NCI-H1417 (cell line): ENCODE results near the gene CYB5R3.
"Not testable (repeated sequence)": the region's sequence is repeated elsewhere in the genome, so short reads cannot be mapped to it uniquely, and the experiment has no call there.

ENCODE experiments used
- DNase-seq, 3 experiments: peaks; one replicate each; lab custom pipeline; 2025; lab: John Stamatoyannopoulos, UW

Gene CYB5R3

DNA sequence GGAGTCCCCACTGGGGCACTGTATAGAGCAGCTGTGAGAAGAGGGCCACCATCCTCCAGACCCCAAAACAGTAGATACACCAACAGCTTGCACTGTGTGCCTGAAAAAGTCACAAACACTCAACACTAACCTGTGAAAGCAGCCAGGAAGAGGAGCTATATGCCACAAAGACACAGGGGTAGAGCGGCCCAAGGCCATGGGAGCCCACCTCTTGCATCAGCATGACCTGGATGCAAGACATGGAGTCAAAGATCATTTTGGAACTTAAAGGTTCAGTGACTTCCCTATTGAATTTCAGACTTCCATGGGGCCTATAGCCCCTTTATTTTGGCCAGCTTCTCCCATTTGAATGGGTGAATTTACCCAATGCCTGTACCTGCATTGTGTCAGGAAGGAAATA, 29.7 kb upstream of the CYB5R3 start:
- DNase-seq: no peak

DNA sequence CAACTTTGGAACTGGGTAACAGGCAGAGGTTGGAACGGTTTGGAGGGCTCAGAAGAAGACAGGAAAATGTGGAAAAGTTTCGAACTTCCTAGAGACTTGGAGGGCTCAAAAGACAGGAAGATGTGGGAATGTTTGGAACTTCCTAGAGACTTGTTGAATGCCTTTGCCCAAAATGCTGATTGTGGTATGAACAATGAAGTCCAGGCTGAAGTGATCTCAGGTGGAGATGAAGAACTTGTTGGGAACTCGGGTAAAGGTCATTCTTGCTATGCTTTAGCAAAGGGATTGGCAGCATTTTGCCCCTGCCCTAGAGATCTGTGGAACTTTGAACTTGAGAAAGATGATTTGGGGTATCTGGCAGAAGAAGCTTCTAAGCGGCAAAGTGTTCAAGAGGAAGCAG, 28.7 kb upstream of the CYB5R3 start:
- DNase-seq: not testable (repeated sequence)

DNA sequence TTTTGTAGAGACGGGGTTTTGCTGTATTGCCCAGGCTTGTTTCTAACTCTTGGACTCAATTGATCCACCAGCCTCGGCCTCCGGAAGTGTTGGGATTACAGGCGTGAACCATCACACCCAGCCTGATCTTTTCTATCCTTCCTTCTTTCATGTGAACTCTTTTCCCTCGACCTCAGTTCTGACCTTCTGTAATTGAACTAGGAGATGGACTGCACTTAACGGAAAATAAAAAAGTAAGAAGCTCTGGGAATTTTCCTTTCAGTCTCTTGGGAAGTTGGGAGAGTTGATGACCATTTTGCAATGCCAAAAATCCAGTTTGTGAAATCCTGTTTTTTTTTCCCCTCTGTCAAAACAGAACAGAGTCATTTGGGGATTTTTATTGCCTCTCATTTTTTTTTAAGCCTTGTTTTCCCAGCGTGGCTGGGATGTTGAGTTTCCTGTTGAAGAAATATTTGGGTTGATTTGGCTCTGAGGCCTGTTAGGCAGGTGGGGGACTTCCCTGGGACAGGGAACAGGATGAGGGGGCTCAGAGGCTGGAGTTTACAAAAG, 26.9 kb upstream of the CYB5R3 start:
- no peak for DNase-seq

DNA sequence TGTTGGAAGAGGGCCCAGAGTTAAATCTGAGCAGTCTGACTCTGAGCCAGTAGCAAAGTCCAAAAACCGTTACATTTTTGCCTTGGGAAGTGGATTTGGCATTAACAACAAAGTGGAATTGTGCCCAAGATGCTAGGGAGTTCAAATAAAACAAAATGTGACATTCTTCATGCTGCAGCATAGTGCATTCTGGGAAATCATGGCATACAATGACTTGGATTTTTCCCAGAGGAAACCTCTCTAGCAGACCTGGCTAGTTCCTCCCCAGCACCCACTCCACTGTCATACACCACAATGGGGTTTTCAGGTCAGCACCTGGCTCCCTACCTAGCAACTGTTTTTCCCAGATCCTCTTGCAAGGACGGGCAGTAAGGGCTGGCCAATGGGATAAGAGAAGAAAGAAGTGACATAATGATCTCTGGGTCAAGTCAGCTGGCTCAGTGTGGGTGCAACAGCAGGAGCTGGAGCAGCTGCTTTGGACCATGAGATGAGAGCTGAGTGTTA, 24.8 kb upstream of the CYB5R3 start:
- DNase-seq: peak in 1 of 3 experiments; percentile 10

DNA sequence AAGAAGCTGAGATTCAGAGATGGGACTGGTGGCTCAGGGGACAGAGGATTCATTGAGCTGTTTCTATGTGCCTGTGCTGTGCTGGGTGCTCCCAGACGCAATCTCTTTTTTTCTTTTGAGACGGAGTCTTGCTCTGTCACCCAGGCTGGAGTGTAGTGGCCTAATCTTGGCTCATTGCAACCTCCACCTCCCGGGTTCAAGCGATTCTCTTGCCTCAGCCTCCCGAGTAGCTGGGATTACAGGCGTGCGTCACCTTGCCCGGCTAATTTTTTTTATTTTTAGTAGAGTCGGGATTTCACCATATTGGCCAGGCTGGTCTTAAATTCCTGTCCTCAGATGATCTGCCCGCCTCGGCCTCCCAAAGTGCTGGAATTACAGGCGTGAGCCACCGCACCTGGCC, 23.9 kb upstream of the CYB5R3 start:
- not testable (repeated sequence) for DNase-seq

DNA sequence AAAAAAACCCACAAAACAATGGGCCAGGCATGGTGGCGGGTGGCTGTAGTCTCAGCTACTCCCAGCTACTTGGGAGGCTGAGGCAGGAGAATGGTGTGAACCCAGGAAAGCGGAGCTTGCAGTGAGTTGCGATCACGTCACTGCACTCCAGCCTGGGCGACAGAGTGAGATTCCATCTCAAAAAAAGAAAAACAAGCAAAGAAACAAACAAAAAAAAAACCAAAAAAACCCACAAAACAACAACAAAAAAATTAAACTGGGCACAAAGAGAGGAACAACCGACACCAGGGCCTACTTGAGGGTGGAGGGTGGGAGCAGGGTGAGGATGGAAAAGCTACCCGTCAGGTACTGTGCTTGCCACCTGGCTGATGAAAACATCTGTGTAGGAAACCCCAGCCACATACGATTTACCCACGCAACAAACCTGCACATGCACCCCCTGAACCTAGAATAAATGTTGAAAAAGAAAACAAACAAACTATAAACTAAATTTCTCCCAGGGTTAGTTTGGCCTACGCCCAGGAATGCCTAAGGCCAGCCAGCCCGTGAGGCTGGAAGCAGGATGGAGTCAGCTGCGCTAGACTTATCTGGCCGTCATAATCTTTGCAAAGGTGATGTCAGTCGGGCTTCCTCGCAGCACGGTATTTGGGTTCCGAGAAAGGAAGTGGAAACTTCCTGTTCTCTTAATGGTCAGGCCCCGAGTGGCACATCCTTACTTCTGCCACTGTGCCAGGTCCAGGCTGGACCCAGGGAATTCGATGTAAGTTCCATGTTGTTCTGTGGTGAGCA, 21.9 kb upstream of the CYB5R3 start:
- no peak for DNase-seq

DNA sequence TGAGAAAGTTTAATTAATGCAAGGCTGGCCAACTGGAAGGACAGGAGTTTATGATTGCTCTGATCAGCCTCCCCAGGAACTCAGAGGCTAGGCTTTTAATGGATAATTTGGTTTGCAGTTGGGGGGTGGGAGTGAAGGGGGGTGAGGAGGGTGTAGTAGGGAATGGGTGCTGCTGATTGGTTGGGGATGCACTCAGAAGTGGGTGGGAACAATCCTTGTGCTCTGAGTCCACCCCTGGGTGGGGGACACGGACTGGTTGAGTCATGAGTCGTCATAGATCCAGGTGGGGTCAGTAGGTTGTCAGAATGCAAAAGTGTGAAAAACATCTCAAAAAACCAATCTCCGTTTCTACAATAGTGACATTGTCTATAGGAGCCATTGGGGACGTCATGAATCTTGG, 20.9 kb upstream of the CYB5R3 start:
- no peak for DNase-seq

DNA sequence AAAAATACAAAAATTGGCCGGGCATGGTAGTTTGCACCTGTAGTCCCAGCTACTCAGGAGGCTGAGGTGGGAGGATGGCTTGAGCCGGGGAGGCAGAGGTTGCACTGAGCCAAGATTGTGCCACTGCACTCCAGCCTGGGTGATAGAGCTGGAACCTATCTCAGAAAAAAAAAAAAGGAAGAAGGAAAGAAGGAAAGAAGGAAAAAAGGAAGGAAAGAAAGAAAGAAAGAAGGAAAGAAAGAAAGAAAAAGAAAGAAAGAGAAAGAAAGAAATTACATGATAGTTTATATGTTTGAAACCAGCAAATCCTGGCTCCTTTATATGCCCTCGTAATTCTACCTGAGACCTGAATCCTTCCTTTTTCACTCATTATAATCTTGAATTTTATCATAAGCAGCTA, 17.2 kb upstream of the CYB5R3 start:
- DNase-seq: not testable (repeated sequence)

DNA sequence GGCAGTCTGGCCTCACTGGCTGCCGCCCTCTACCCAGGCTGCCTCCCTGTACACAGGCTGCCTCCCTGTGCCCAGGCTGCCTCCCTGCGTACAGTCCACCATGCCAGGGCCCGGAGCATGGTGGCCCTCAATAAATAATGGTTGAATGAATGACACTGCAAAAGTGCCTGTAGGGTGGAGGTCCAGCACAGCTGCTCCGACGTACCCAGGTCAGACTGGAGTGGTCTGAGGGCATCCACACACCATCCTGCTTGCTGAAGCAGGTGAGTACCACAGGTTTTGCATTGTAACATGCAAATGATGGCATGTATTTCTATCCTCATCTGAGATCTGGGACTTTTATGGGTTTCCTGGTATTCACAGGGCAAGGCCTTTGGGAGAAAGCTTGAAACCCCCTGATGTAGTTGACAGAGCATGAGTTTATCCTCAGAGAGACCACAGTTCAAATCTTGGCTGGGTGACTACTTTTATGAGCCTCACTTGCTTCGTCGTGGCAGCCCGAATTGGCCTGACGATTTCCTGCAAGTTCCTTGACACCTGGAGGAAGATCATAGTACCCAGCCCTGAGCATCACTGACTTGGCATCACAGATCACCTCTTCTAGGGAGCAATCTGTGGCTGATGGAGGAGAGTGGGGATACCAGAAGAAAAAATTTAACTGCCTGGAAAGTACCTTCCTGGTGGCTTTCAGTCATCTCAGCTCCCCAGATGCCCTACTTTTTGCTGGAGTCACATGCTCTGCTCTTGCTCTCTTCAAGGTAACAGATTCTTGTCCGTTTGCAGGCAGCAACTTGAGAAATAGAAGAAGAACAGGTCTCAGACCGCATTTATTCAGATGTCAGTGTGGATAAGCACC, 16.0 kb upstream of the CYB5R3 start:
- DNase-seq: no peak

DNA sequence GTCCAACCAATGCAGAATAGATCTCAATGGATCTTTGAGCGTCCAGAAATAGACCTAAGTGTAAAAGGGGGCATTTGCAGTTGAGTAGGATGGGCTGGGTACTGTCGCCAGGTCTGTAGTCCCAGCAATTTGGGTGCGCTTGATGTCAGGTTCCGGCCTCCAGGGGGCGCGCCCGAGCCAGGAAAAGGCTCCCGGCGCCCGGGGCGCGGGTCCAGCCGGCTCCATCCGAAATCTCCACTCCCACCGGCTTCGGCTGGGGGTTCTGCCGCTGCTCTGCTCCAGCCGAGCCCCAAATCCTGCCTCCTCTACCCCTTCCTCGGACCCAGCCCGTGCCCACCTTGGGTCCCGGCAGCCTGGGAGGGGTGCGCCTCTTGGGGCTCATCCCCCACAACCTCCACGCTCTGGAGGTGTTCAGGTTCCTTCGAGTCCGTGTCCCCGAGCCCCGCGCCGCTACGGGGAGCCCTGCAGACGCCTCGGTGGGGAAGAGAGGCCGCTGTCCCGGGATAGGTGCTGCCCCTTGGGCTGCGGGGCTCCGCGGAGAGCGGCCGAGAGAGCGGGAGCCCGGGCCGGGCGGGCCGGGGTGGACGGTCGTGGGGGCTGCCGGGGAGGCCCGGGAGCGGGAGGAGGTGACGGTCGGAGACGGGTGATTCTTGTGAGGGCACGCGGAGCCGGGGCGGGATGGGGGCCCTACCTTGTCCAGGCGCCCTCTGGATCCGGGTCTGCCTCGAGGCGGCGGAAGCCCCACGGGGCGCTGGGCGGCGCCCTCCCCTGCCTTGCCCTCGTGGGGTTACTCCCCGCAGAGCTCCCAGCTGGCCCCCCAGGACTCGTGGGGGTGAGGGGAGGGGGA, 13.0 kb upstream of the CYB5R3 start:
- peak; percentile 40 to 69 (median 44) for DNase-seq

DNA sequence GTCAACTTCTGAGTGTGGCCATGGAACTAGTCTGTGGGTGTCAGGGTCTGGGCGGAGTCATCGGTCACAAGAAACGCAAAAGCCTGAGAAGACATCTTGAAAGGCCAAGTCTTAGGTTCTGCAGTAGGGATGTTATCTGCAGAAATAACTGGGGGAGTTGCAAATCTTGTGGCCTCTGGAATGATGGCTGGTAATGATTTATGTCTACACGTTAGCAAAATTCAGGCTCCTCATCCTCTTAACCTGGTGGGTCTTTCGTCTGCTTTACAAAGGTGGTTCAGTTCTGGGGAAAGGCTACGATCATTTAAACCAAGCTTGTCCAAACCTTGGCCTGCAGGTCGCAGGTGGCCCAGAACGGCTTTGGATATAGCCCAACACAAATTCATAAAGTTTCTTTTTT, 7.4 kb upstream of the CYB5R3 start:
- DNase-seq: no peak

DNA sequence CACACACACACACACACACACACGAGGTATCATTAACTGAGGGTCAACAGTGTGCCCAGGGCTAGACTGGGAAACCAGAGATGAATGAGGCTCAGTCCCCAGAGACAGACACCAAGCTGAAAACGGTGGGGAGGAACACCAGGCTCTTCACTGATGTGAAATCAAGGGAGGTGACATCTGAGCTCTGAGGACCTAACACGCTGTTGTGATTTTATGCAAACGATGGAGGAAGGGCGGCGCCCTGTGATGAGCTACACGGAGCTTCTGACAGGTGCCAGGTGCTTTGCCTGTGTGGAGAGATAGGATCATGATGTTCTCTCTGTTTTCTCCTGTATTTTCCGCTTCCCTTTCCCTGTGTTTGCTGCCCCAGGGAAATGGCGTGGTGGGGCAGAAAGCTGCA, 6.5 kb upstream of the CYB5R3 start:
- DNase-seq: peak; percentile 56 to 87 (median 78)

DNA sequence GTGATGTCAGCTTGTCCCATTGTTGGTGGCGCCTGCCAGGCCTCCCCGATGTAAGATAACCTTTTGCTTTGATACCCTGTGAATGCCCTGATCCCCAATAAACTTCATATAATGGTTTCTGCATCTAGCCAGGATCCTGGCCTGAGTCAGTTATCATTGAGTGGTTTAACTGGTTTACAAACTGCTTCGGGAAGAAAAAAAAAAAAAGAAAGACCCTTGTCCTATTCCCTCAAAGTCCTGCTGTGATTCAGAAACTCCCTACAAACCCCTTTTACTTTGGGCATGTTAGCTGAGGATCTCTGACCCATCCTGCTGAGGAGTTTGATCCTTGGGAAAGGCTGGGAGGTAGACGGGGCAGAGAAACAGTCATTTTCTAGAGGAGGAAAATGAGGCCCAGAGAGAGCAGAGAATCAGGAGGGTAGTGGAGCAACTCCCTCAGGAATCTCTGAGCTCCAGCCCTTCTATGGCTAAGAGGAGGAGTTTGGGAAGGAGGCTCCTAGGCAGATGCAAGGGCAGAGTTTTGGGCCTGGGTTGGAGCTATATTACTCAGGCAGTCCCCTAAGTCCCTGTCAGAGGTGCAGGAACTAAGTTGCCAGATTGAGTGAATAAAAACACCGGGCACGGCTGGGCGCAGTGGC, 5.4 kb upstream of the CYB5R3 start:
- no peak for DNase-seq

DNA sequence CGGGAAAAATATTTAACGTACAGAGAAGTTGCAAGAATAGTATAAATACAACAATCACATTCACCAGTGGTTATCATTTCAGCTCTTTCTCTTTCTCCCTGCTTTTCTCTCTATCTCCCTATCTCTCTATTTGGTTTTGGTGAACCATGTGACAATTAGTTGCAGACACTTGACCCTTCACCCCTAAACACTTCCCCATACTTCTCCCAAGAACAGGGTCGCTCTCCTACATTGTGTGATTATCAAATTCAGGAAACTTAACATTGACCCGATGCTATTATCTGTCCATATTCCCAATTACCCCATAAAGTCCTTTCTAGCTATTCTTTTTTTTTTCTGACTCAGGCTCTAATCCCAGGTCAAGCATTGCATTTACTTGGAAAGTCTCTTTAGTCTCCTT, 4.8 kb upstream of the CYB5R3 start:
- no peak for DNase-seq

DNA sequence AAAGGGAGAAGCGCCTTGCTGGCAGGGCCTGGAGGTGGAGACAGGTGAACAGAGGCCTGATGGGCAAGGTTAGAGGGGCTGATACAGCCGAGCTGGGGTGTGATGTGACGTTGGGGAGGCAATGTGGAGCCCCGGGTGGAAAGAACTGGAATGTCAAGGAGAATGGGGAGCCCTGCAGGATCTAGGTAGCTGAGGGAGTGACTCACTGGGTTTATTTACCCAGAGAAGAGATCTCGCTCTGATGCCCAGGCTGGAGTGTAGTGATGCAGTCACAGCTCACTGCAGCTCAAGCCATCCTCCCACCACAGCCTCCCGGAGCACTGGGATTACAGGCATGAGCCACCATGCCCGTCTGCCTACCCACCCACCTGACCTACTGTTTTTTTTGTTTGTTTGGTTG, 1.9 kb upstream of the CYB5R3 start:
- no peak for DNase-seq

DNA sequence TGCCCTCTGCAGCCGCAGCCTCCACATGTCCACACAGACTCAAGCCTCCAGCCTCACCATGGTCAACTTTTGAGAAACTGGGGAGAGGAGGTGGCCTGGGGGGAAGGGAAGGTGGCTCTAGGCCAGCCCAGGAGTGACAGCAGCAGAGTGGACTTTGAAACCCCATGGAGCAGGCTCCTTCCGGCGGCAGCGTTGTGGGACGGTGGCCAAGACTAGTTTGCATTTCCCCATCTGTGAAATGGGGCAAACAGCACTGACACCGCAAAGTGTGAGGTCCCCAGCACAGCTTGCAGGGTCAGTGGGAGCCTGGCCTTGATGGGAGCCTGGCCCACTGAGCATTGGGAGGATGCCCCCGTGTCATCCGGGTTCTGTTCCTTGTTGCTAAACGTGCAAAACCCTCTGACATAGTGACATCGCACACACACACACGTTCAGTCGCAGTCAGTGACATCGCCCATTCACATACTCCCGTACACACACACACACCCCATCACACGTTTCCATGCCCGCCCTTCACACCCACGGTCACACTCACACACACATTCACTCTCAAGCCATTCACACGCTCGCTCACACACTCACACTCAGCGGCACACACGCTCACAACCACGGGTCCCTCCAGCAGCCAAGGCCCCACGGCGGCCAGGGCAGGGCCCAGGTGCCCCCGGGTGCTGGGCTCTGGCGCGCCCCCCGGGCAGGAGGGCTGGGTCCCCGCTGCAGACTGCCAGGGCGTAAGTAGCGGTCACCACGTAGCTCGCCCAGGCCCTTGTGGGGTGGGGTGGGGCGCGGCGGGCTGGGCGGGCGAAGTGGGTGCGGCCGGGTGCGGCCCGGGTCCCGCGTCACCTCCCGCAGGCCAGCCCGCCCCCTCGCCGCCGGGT, 585 bp downstream of the CYB5R3 start:
- peak in 2 of 3 experiments; percentile 48 to 60 for DNase-seq

DNA sequence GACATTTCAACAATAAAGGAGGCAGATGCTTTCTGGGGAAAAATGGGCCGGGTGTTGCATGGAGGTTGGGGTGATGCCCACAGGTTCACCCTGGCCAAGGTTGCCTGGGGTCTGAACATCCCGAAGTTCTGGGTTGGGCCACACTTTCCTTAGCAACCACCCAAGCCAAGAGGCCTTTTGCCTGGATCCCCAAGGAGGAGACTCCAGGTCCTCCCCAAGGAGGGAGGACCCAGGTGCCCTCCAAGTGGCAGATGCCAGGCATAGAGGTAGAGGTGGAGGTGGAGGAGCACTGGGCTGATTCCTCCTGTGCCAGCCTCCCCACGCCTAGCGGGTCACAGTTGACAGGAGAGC, 1.2 kb downstream of the CYB5R3 start:
- no peak for DNase-seq

DNA sequence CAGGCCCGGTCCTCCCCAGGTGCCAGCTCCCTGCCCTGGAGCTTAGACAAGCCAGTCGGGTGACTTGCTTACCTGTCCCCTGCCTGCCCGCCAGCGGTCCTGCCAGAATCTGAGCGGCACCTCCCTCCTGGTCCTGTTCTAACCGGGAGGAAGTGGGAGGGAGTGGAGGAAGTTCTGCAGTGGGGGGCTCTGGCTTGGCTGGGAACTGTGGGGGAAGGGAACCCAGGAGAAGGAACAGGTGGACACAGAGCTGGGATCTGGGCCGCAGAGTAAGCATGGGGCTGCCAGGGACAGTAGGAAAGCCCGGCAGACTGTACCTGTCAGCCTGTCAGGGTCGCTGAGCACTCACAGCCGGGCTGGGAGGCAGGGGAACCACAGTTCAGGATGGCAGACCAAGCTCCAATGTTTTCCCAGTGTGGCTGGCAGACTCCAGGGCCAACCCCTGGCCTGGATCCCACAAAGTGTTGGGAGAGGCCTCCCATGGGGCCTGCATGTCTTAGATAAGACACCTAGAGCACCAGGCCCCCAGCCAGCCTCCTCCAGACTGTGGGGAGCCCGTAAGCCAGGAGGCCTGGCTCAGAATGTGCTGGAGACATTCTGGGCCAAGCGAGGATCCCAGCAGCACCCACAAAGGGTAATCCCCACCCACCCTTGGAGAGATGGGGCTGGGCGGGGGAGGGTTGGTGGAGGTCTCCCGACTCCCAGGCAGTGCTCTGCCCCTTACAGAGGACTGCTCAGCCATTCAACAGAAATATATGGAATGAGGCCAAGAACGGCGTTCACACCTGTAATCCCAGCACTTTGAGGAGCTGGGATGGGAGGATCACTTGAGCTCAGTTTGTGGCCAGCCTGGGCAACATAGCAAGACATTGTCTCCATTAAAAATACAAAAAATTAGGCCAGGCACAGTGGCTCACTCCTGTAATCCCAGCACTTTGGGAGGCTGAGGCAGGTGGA, 2.3 kb downstream of the CYB5R3 start:
- no peak for DNase-seq

DNA sequence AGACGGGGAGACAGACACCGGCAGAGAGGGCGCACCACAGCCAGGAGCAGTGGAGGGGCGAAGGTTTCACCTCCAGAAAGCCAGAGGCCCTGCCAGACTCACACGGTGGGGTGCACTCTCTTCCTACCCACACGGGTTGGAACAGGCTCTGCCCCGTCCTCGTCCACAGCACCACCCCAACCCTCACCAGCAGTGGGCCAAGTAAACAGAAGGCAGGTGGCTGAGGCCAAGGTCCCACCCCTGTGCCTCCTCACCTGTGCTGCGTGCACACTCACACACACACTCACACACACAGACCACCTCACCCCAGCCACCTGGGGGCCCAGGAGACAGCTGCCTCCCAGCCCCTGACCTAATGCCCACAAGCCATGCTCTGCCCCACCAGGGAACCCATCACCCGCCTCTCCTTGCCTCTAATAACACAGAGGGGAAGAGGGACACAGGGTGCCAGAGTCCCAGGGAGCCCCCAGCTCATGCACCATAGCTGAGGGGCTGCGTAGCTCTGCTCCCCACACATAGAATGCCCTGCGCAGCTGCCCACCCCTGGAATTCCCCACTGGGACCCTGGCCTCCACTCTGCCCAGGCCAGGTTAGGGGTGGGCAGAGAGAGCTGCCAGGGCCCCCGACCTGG, 3.1 kb downstream of the CYB5R3 start:
- no peak for DNase-seq
